ENCODE results near the gene RNGTT. TPM values are rescaled to one million over a fixed set of nuclear protein-coding genes. Genes with fewer than 3 reads are reported as not detected.

The RNGTT gene
- total RNA-seq, 1 donor from 2014 or later = 13.1 TPM

DNA sequence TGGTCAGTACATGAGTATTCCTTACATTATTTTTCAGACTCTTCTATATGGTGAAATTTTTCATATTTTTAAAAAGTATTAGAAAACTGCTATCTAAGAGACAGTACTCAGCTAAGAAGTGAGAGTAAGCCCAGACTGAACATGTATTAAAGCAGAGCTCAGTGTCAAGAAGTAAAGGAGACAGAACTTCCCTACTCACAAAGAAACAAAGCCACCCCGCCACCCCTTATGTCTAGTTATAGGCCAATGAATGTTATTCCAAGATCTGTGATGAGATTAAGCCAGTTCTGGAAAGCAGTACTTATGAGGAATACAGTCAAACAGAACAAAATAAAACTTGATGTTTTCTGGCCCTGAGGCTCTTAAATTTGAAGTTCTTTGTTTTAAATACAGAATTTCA is 114.5 kb downstream of the RNGTT start:
- no peak for DNase-seq (ENCODE audit: low spot score)
- Mint-ChIP-seq H3K4me3 (ENCODE audit: unreplicated experiment) (no peak overlapping the region), H3K4me1 (ENCODE audit: low read depth) (peaks cover 22% of the 10 kb centered on the region), H3K27ac (ENCODE audit: unreplicated experiment) (no peak overlapping the region), H3K27me3 (ENCODE audit: low read depth) (no peaks in the 10 kb centered on the region), H3K9me3 (ENCODE audit: low read depth) (no peaks in the 10 kb centered on the region), H3K36me3 (ENCODE audit: low read depth) (no peaks in the 10 kb centered on the region)
- TF ChIP-seq, protein P1, sequence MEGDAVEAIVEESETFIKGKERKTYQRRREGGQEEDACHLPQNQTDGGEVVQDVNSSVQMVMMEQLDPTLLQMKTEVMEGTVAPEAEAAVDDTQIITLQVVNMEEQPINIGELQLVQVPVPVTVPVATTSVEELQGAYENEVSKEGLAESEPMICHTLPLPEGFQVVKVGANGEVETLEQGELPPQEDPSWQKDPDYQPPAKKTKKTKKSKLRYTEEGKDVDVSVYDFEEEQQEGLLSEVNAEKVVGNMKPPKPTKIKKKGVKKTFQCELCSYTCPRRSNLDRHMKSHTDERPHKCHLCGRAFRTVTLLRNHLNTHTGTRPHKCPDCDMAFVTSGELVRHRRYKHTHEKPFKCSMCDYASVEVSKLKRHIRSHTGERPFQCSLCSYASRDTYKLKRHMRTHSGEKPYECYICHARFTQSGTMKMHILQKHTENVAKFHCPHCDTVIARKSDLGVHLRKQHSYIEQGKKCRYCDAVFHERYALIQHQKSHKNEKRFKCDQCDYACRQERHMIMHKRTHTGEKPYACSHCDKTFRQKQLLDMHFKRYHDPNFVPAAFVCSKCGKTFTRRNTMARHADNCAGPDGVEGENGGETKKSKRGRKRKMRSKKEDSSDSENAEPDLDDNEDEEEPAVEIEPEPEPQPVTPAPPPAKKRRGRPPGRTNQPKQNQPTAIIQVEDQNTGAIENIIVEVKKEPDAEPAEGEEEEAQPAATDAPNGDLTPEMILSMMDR (IDR thresholded peaks at IDR 0.05) = no peak

DNA sequence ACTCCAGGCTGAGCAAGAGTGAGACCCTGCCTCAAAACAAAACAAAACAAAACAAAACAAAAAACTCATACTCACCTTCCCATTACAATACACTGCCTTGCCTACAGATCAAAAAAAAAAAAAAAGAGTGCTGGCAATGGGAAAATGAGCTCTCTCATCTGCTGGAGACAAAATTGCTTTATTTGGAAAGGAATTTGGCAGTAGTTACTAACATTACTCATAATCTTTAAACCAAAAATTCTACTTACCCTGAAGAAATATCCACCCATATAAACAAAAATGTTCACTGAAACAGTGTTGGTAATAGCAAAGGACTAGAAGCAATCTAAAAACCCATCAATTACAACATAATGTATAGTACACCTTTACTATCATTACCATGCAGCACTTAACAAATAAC is 120.4 kb downstream of the RNGTT start:
- Mint-ChIP-seq H3K4me1 (ENCODE audit: low read depth) (peaks cover 46% of the 10 kb centered on the region), H3K36me3 (ENCODE audit: low read depth) (no peaks in the 10 kb centered on the region), H3K27me3 (ENCODE audit: low read depth) (no peaks in the 10 kb centered on the region), H3K4me3 (ENCODE audit: unreplicated experiment) (peak overlapping the region; percentile 28), H3K9me3 (ENCODE audit: low read depth) (peaks cover 3% of the 10 kb centered on the region), H3K27ac (ENCODE audit: unreplicated experiment) (peak overlapping the region; percentile 88)
- TF ChIP-seq, protein P1 (IDR thresholded peaks at IDR 0.05) = no peak
- DNase-seq (ENCODE audit: low spot score) = no peak

DNA sequence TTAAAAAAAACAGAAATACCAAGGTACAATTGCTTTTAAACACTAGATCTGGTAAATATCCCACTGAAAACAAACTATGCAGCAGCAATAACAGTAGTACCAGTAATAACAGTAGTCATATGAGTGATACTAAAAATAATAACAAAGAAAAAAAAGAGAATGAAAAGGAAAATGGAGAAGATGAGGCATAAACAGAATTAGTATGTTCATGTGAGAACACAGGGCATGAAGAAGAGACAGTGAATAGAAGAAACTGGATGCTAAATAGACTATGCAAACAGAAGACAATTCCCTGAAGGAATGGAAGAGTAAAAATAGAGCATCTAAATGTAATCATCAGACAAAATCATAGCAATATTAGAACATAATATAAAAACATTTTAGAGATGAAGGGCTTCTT is 121.1 kb downstream of the RNGTT start:
- TF ChIP-seq, protein P1 (IDR thresholded peaks at IDR 0.05) = no peak
- Mint-ChIP-seq H3K27me3 (ENCODE audit: low read depth) (no peaks in the 10 kb centered on the region), H3K4me1 (ENCODE audit: low read depth) (peaks cover 46% of the 10 kb centered on the region), H3K9me3 (ENCODE audit: low read depth) (peaks cover 3% of the 10 kb centered on the region), H3K27ac (ENCODE audit: unreplicated experiment) (peak overlapping the region; percentile 88), H3K4me3 (ENCODE audit: unreplicated experiment) (no peak overlapping the region), H3K36me3 (ENCODE audit: low read depth) (no peaks in the 10 kb centered on the region)
- no peak for DNase-seq (ENCODE audit: low spot score)

DNA sequence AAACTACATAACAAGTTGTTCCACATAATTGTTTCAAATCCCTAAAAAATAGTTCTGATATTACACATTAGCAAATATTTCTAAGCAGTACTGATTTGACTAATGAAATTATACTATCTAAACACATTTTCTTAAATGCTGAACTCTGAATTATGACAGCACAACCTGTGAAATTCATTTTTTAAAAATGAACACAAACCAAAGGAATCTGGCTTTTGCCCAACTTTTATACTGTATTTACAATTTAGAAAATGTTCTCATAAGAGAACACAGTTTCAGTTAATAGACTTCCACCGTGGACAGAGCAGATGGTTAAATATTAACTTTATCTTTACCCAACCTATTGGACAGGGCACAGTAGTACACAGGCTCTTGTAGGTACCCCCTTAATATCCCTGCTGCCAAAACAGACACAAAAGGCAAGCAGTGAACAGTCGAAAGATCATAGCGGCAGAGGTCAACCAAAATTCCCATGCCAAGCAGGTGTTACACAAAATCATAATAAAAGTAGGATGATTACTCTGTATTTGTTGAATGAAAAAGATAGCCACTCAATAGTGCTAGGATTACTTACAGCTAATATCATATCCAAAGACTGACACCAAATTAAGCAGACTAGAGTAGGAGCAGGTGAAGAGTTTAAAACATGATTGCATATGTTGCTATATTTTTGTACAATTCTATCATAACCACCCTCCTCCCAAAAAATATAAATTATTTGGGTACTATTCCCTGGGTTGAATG is 122.5 kb downstream of the RNGTT start:
- H3K9me3 Mint-ChIP-seq (ENCODE audit: low read depth) = peaks cover 3% of the 10 kb centered on the region
- no peaks in the 10 kb centered on the region for H3K27me3 Mint-ChIP-seq (ENCODE audit: low read depth)
- no peaks in the 10 kb centered on the region for H3K36me3 Mint-ChIP-seq (ENCODE audit: low read depth)
- no peak overlapping the region for H3K4me3 Mint-ChIP-seq (ENCODE audit: unreplicated experiment)
- H3K27ac Mint-ChIP-seq (ENCODE audit: unreplicated experiment) = peak overlapping the region; percentile 49
- TF ChIP-seq, protein P1 (IDR thresholded peaks at IDR 0.05) = no peak
- DNase-seq (ENCODE audit: low spot score) = no peak
- H3K4me1 Mint-ChIP-seq (ENCODE audit: low read depth) = peaks cover 38% of the 10 kb centered on the region

DNA sequence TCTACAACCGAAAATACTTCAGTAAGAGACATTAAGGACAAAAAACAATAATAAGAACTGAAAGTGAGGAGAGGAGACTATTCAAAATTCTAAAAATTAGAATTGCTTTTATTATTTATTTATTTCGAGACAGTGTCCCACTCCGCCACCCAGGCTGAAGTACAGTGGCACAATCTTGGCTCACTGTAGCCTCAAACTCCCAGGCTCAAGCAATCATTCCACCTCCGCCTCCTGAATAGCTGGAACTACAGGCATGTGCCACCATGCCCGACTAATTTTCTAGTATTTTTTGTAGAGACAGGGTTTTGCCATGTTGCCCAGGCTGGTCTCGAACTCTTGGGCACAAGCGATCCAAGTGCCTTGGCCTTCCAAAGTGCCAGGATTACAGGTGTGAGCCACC is 123.1 kb downstream of the RNGTT start:
- TF ChIP-seq, protein P1 (IDR thresholded peaks at IDR 0.05) = no peak
- Mint-ChIP-seq H3K27ac (ENCODE audit: unreplicated experiment) (peak overlapping the region; percentile 32), H3K4me1 (ENCODE audit: low read depth) (peaks cover 37% of the 10 kb centered on the region), H3K4me3 (ENCODE audit: unreplicated experiment) (no peak overlapping the region), H3K9me3 (ENCODE audit: low read depth) (peaks cover 3% of the 10 kb centered on the region), H3K36me3 (ENCODE audit: low read depth) (no peaks in the 10 kb centered on the region), H3K27me3 (ENCODE audit: low read depth) (no peaks in the 10 kb centered on the region)
- DNase-seq (ENCODE audit: low spot score) = no peak
